K562 (cell line): ENCODE measurements around the gene EFNA1. TPM values are rescaled to one million over a fixed set of nuclear protein-coding genes. Genes with fewer than 3 reads are reported as not detected.

Source experiments
- CSDE1 ChIP-seq, 2 experiments: fragments of 450-650 bp; IDR thresholded peaks; 2 replicates each; pipeline ENCODE4 v1.6.1; 2016; ENCODE audit warnings: mild to moderate bottlenecking in 1 of 2
- GTF2F1 ChIP-seq: IDR thresholded peaks from 2 replicates; pipeline ENCODE4 v1.6.1; 2011; ENCODE audit warnings: low read depth, low read length, improper control_type of control experiment
- HDAC8 ChIP-seq: fragments of 450-650 bp; IDR thresholded peaks from 2 replicates; pipeline ENCODE4 v1.6.1; 2016; ENCODE audit warnings: mild to moderate bottlenecking, missing genetic modification characterization, moderate library complexity, missing compliant biosample characterization
- KAT7 ChIP-seq: sonication (generic); formaldehyde crosslinking; IDR thresholded peaks from 2 replicates; pipeline ENCODE4 v1.8.0; 2022; ENCODE audit warnings: missing genetic modification reagents, mild to moderate bottlenecking, borderline replicate concordance
- KLF16 ChIP-seq: IDR thresholded peaks from 2 replicates; pipeline ENCODE4 v1.6.1; 2016; ENCODE audit warnings: antibody characterized with exemption
- L3MBTL2 ChIP-seq: fragments of 450-650 bp; IDR thresholded peaks from 2 replicates; pipeline ENCODE4 v1.6.1; 2016; ENCODE audit warnings: mild to moderate bottlenecking, moderate library complexity
- LCOR ChIP-seq: sonication (generic); formaldehyde crosslinking; IDR thresholded peaks from 2 replicates; pipeline ENCODE4 v1.8.0; 2022; ENCODE audit warnings: mild to moderate bottlenecking, missing genetic modification reagents
- MXI1 ChIP-seq: IDR thresholded peaks from 2 replicates; pipeline ENCODE4 v1.6.1; 2011; ENCODE audit warnings: low read depth, mild to moderate bottlenecking, improper control_type of control experiment, low read length
- SIX5 ChIP-seq, 2 experiments: IDR thresholded peaks; 2 replicates each; pipeline ENCODE4 v1.6.1; 2011; ENCODE audit warnings: low read length in 2 of 2, borderline replicate concordance in 1 of 2, low read depth in 1 of 2, mild to moderate bottlenecking in 1 of 2, moderate library complexity in 1 of 2; ENCODE audit not compliant: insufficient read depth in 1 of 2
- SMAD2 ChIP-seq: fragments of 150-350 bp; IDR thresholded peaks from 2 replicates; pipeline ENCODE4 v1.6.1; 2014; ENCODE audit warnings: low read depth, mild to moderate bottlenecking, low read length
- SMARCE1 ChIP-seq: fragments of 450-650 bp; IDR thresholded peaks from 2 replicates; pipeline ENCODE4 v1.7.1; 2016; ENCODE audit warnings: mild to moderate bottlenecking
- SMC3 ChIP-seq: conservative IDR thresholded peaks from 2 replicates; pipeline ENCODE4 v1.6.1; 2011; ENCODE audit warnings: low read depth, low read length, improper control_type of control experiment; ENCODE audit not compliant: insufficient read depth
- SP1 ChIP-seq: sonication (generic); formaldehyde crosslinking; IDR thresholded peaks from 2 replicates; pipeline ENCODE4 v1.8.1; 2022; ENCODE audit warnings: mild to moderate bottlenecking, missing genetic modification reagents
- TEAD4 ChIP-seq, 2 experiments: sonication (generic) in 1 of 2; formaldehyde crosslinking in 1 of 2; IDR thresholded peaks; 2 replicates each; pipeline versions ENCODE4 v1.6.1 to v1.8.0; 2012 to 2022; ENCODE audit warnings: borderline replicate concordance in 1 of 2, inconsistent platforms in 1 of 2, low read length in 1 of 2, mild to moderate bottlenecking in 1 of 2, missing genetic modification reagents in 1 of 2
- THAP12 ChIP-seq: fragments of 250-450 bp; sonication (Bioruptor Pico); IDR thresholded peaks from 2 replicates; pipeline ENCODE4 v1.9.0; 2021; ENCODE audit warnings: mild to moderate bottlenecking, inconsistent platforms
- THRB ChIP-seq: fragments of 450-650 bp; formaldehyde crosslinking; conservative IDR thresholded peaks from 2 replicates; pipeline ENCODE4 v1.4.0; 2022; ENCODE audit warnings: mild to moderate bottlenecking, missing genetic modification characterization
- TSC22D4 ChIP-seq: fragments of 450-650 bp; IDR thresholded peaks from 2 replicates; pipeline ENCODE4 v1.6.1; 2016; ENCODE audit warnings: missing genetic modification characterization, missing biosample characterization, control low read depth
- ZBED1 ChIP-seq: IDR thresholded peaks from 2 replicates; pipeline ENCODE4 v1.6.1; 2014
- ZBTB34 ChIP-seq: fragments of 250-450 bp; sonication (Bioruptor Pico); IDR thresholded peaks from 2 replicates; pipeline ENCODE4 v1.8.0; 2021; ENCODE audit warnings: mild to moderate bottlenecking, moderate library complexity
- ZBTB8A ChIP-seq: fragments of 450-650 bp; IDR thresholded peaks from 2 replicates; pipeline ENCODE4 v1.6.1; 2018; ENCODE audit warnings: mild to moderate bottlenecking, moderate library complexity; ENCODE audit not compliant: partially characterized antibody
- ZNF143 ChIP-seq: sonication (generic); formaldehyde crosslinking; IDR thresholded peaks from 2 replicates; pipeline ENCODE4 v1.9.0; 2022; ENCODE audit warnings: mild to moderate bottlenecking, missing genetic modification reagents
- ZNF165 ChIP-seq: fragments of 250-450 bp; sonication (Bioruptor Pico); IDR thresholded peaks from 2 replicates; pipeline ENCODE4 v1.4.0; 2020; ENCODE audit warnings: borderline replicate concordance
- ZNF551 ChIP-seq: fragments of 250-450 bp; sonication (Bioruptor Pico); IDR thresholded peaks from 2 replicates; pipeline ENCODE4 v1.5.0; 2021; ENCODE audit warnings: mild to moderate bottlenecking, moderate library complexity
- polyA plus RNA-seq, 8 experiments: library from polyadenylated mRNA; depleted of rRNA in 4 of 8; stranded (reverse) in 5 of 8; unstranded in 3 of 8; fragments of >200 nt; fragmentation: Nextera tagmentation in 2 of 8; fragmentation: Illumina TruSeq in 1 of 8; extraction: Ambion mirVana in 2 of 8; extraction: Trizol in 1 of 8; gene quantifications; 2 replicates each; pipeline versions ENCODE4 v1.2.1 to v1.2.3, GENCODE V29; 2011 to 2014; ENCODE audit warnings: inconsistent platforms in 1 of 8, missing spikeins in 1 of 8
- total RNA-seq, 7 experiments: library from RNA; depleted of rRNA in 6 of 7; stranded (reverse); fragments of >200 nt in 6 of 7; fragmentation: Illumina TruSeq in 2 of 7; extraction: Trizol in 2 of 7; gene quantifications; 2 replicates each; pipeline versions ENCODE4 v1.2.1 to v1.2.3, GENCODE V29; 2011 to 2021; ENCODE audit warnings: low replicate concordance in 1 of 7

Gene EFNA1
- total and polyA plus RNA-seq, 9 of the 15 experiments (the other 6 are each of a cell fraction or from before 2014, with no cell fraction given): 2.1 to 9.3 (median 3.0) TPM

GRCh38 chr1:155137154-155137949, 9.7 kb downstream of the EFNA1 start (continued):
- no peak for TF ChIP-seq SMAD2
- peak; percentile 29; the same call in 1 of the 2 replicates for TF ChIP-seq L3MBTL2
- peak; percentile 54; the same call in 1 of the 2 replicates for TF ChIP-seq SMARCE1
- TF ChIP-seq MXI1: no peak
- TF ChIP-seq ZBTB8A: no peak
- no peak for TF ChIP-seq THRB (CRISPR knock-in tag)
- no peak for TF ChIP-seq ZBTB34 (CRISPR knock-in tag)
- TF ChIP-seq LCOR (CRISPR knock-in tag): peak; percentile 80; the same call in 1 of the 2 replicates
- TF ChIP-seq HDAC8: no peak
- no peak for TF ChIP-seq ZNF551 (CRISPR knock-in tag)
- TF ChIP-seq TSC22D4 (tag): no peak
- no peak for TF ChIP-seq ZNF143 (CRISPR knock-in tag)
- TF ChIP-seq KAT7 (CRISPR knock-in tag): peak; percentile 54; the same call in 1 of the 2 replicates
- no peak for TF ChIP-seq CSDE1 (IDR thresholded peaks at IDR 0.05)
- no peak for TF ChIP-seq GTF2F1
- TF ChIP-seq SIX5 (IDR thresholded peaks at IDR 0.05; ENCODE audit: borderline replicate concordance in 1 of 2, insufficient read depth in 1 of 2, low read depth in 1 of 2, low read length in 2 of 2): no peak
- no peak for TF ChIP-seq SP1 (CRISPR knock-in tag)
- TF ChIP-seq ZNF165 (CRISPR knock-in tag): no peak
- 0 out of 2 replicates have a peak, but pooled peaks have one; percentile 39 for TF ChIP-seq KLF16
- TF ChIP-seq SMC3: no peak
- TF ChIP-seq TEAD4 (IDR thresholded peaks at IDR 0.05; ENCODE audit: low read length): peak; percentile 69
- no peak for TF ChIP-seq TEAD4 (CRISPR knock-in tag; IDR thresholded peaks at IDR 0.05; ENCODE audit: borderline replicate concordance)
- TF ChIP-seq ZBED1: no peak
- TF ChIP-seq THAP12 (CRISPR knock-in tag): no peak
